ENCODE measurements around the gene TRA2B. TPM values are rescaled to one million over a fixed set of nuclear protein-coding genes. Genes with fewer than 3 reads are reported as not detected.

Gene TRA2B
- total and polyA plus RNA-seq, 2 donors (not counting 3 experiments of a cell fraction or from before 2014, with no cell fraction given) = 173 to 199 TPM

- intact Hi-C loops (cut with micrococcal nuclease) = loop anchor here (5.0 to 10.0 kb wide), 2 partner anchors 273 to 801 kb away; partner anchors contain the start of gene EIF4A2
- Histone ChIP-seq H3K36me3 (ENCODE audit: control insufficient read depth in 2 of 2, extremely low read depth in 1 of 2, insufficient read depth in 2 of 2, low read length in 2 of 2) (no peaks in the 10 kb centered on the region), H3K9me3 (replicated peaks; ENCODE audit: control insufficient read depth, insufficient read depth, low read length) (no peaks in the 10 kb centered on the region), H3K4me3 (replicated peaks in 1 of 3; ENCODE audit: insufficient read depth in 1 of 3, low read depth in 1 of 3, low read length in 3 of 3) (no peak overlapping the region), H4K20me1 (replicated peaks; ENCODE audit: control insufficient read depth, extremely low read depth, insufficient read depth, low read length) (no peaks in the 10 kb centered on the region), H3K27me3 (ENCODE audit: control insufficient read depth in 2 of 2, insufficient read depth in 2 of 2, low read length in 2 of 2) (no peaks in the 10 kb centered on the region), H3K79me2 (ENCODE audit: control insufficient read depth, insufficient read depth, low read length) (no peaks in the 10 kb centered on the region), H3K9me1 (replicated peaks; ENCODE audit: control insufficient read depth, extremely low read depth, insufficient read depth, low read length) (no peaks in the 10 kb centered on the region), H3K4me1 (ENCODE audit: control insufficient read depth, extremely low read depth, insufficient read depth, low read length) (peaks cover 6% of the 10 kb centered on the region), H2AFZ (ENCODE audit: low read depth, low read length) (no peak overlapping the region), H3K27ac (ENCODE audit: insufficient read depth, low read depth, low read length) (no peak overlapping the region), H3K4me2 (ENCODE audit: insufficient read depth, low read length) (no peak overlapping the region), H3K9ac (replicated peaks; ENCODE audit: extremely low read depth, insufficient read depth, low read length) (no peak overlapping the region)
- CTCF ChIA-PET = interaction anchor here (1.3 kb wide), 1 partner anchor 224 kb away, joined by 7 read pairs; no protein-coding TSS in a partner anchor
- FAIRE-seq (no peak), DNase-seq (ENCODE audit: low read depth, low spot score) (no peak)
- TF ChIP-seq POLR2AphosphoS5 (IDR thresholded peaks at IDR 0.05; ENCODE audit: insufficient read depth, low read depth, low read length) = no peak
- no peak for TF ChIP-seq POLR2A (IDR thresholded peaks at IDR 0.05; ENCODE audit: low read depth, low read length)
- TF ChIP-seq JUN (IDR thresholded peaks at IDR 0.05; ENCODE audit: borderline replicate concordance, insufficient read depth, insufficient read length, low read depth) = no peak
- TF ChIP-seq MYC (IDR thresholded peaks at IDR 0.05; ENCODE audit: low read depth, low read length) = no peak
- no peak for TF ChIP-seq MAX (IDR thresholded peaks at IDR 0.05; ENCODE audit: insufficient read depth, insufficient read length)
- TF ChIP-seq EZH2 (IDR thresholded peaks at IDR 0.05; ENCODE audit: borderline replicate concordance, low read depth, low read length, severe bottlenecking) = no peak
- TF ChIP-seq GATA2 (IDR thresholded peaks at IDR 0.05; ENCODE audit: insufficient read depth, insufficient read length, low read depth, low read length) = no peak
- TF ChIP-seq, protein P1, sequence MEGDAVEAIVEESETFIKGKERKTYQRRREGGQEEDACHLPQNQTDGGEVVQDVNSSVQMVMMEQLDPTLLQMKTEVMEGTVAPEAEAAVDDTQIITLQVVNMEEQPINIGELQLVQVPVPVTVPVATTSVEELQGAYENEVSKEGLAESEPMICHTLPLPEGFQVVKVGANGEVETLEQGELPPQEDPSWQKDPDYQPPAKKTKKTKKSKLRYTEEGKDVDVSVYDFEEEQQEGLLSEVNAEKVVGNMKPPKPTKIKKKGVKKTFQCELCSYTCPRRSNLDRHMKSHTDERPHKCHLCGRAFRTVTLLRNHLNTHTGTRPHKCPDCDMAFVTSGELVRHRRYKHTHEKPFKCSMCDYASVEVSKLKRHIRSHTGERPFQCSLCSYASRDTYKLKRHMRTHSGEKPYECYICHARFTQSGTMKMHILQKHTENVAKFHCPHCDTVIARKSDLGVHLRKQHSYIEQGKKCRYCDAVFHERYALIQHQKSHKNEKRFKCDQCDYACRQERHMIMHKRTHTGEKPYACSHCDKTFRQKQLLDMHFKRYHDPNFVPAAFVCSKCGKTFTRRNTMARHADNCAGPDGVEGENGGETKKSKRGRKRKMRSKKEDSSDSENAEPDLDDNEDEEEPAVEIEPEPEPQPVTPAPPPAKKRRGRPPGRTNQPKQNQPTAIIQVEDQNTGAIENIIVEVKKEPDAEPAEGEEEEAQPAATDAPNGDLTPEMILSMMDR (IDR thresholded peaks at IDR 0.05; ENCODE audit: extremely low read depth in 1 of 2, insufficient read depth in 1 of 2, low read depth in 1 of 2, low read length in 2 of 2) = no peak
- no peak for TF ChIP-seq FOS (IDR thresholded peaks at IDR 0.05; ENCODE audit: borderline replicate concordance, insufficient read depth, low read length)
- POLR2A ChIA-PET = interaction anchor here (0.7 kb wide), 1 partner anchor 30 kb away, joined by 12 read pairs; no protein-coding TSS in a partner anchor
- dilution Hi-C loops (cut with MboI; ENCODE audit: extremely low pct_ligation_motif_present, low sequenced_read_pairs) = no loop called here
- BruUV-seq (replicated peaks) = no TSS peak
These were observed 46.4 kb upstream of the TRA2B start for GRCh38 chr3:185984203-185984602.

Measured in endothelial cell of umbilical vein (primary cell).